HS-27A (cell line): ENCODE results near the gene BCL10.
A peak's percentile ranks its signal among the peaks of the same experiment; 100 is the strongest.

ENCODE experiments used
- DNase-seq: peaks from one replicate; pipeline ENCODE4 v3.0.0-alpha.2; 2012; ENCODE audit warnings: low read depth, missing footprints

The BCL10 gene

DNA sequence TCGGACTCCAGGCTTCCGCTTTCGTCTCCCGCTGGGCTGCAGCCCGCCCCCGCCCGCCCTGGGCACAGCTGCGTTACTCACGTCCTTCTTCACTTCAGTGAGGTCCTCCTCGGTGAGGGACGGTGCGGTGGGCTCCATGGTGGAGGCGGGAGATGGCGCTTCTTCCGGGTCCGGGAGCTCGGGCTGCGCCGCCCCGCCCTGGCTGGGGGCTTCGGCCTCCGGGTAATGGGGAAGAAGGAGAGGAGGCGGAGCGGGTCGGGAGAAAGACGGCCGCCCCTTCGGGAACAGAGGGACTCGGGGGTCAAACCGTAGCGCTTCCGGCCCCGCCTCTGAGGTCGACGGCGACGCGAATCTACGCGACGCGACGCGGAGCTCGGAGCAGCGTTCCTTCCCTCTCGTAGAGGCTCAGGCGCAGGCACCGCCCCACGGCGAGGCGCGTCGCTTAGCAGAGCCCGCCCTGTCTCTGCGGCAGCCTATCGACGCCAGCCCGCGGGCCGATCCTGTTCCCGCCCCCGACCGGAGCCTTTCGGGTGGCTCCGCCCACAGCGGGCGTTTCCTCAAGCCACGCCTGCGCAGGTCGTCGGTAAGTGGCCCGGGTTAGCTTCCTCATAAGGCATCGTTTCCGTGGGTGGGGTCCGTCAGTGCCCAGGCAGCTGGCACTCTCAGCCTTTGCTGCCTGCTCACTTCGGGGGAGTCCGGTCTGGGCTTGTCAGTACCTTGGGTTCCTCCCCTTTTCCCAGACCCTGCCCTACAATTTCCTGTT lies at the start of gene BCL10:
BCL10 (minus strand) TSS at position 418 of the 763 bp plus-strand sequence; CDS start at position 138, 280 bp downstream.
- DNase-seq, result peak; percentile 97

GRCh38 chr1:85325920-85326319 lies 49.5 kb upstream of the BCL10 start:
- DNase-seq, result no peak

DNA sequence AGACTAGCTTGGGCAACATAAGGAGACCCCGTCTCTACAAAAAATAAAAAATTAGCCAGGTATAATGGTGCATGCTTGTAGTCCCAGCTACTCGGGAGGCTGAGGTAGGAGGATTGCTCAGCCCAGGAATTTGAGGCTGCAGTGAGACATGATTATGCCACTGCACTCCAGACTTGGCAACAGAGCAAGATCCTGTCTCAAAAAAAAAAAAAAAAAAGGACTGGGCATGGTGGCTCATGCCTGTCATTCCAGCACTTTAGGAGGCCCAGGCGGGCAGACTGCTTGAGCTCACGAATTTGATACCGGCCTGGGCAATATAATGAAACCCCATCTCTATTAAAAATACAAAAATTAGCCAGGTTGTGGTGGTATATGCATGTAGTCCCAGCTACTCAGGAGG lies 47.3 kb upstream of the BCL10 start:
- DNase-seq, result no peak

- no peak for DNase-seq
Observed at GRCh38 chr1:85322655-85323054, 46.2 kb upstream of the BCL10 start.

DNA sequence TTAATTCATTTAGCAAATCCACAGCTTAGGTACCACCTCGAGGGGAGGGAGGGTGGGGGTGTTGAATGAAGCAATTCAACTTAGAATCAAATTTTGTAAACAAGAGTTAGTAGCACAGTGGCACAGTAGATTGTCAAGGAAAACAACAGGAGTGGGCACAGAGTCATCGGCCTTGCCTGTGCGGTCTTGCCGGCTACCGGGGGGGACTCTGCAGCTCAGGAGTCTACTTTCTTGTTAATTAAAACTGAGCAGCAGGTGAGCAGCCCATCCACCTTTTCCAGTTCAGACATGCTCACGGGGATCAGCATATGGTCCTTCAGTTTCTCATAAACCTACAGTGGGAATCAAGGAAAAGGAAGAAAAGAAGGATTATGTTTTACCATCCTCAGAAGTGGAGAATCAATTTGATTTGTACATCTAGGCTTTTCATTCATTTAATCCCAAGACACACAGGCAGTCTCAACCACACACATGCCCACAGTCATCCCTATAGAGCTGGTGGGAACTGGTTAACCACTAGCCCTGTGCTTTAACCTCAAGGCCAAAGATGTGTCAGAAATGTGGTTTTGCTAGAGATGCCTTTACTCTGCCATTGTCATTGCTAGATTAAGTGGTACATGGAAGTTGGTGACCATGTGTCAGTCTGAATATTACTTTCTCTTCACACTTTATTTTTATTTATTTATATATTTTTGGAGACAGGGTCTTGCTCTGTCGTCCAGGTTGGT lies 45.0 kb upstream of the BCL10 start:
- peak; percentile 90 for DNase-seq

GRCh38 chr1:85320371-85321131 lies 44.1 kb upstream of the BCL10 start:
- DNase-seq, result no peak

DNA sequence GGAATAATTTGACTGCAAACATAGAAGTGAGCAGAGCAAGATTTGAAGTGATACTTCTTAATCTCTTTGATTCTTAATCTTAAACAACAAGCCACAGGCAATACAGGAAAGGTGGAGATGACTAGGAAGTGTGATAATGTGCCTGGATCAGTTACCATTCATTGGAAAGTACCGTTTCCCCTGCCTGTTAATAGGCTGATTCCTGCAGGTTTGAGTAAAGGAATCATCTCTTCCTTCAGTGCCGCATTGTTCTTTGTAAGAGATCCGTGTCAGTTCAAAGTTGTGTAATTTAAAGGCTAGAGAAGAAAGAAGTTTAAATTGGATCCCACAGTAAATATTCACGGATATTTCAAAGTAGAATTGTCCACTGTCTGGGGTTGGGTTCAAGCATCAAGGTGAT lies 43.5 kb upstream of the BCL10 start:
- no peak for DNase-seq

GRCh38 chr1:85319491-85319890 lies 43.1 kb upstream of the BCL10 start:
- no peak for DNase-seq

- no peak for DNase-seq
Observed at GRCh38 chr1:85318217-85318616, 41.8 kb upstream of the BCL10 start.

DNA sequence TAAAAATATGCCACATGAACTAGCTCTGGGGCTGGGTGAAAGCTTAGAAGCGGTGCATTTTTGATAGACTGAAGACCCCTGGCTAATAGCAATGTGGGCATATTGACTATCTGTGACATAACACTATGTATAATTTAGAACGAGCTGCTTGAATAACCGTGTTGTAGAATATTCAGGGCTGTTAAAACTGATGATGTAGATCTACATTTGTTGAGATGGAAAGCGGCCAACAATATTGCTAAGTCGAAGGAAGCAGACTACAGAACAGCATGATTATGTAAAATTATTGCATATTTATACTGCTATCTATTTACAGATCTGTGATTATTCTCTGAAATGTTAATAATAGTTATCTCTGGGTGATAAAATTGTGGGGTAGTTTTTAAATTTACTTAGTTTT lies 41.1 kb upstream of the BCL10 start:
- DNase-seq, result no peak

DNA sequence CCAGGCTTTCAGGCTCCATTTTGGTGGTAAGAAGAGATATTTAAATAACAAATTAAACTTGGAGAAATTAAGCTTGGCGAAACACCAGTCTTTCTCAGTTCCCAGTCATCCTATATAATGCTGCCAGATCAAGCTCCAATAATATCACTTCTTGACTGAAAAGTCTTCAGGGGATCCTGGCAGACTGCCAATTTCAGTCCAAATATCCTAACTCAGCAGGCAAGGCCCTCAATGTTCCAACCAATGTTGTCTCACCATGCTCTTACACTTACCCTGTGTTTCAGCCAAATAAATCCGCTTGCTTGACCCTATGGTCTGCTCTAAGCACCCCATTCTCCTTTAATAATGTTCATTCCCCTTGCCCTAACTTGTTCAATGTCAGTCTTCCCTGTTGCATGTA lies 39.9 kb upstream of the BCL10 start:
- no peak for DNase-seq

DNA sequence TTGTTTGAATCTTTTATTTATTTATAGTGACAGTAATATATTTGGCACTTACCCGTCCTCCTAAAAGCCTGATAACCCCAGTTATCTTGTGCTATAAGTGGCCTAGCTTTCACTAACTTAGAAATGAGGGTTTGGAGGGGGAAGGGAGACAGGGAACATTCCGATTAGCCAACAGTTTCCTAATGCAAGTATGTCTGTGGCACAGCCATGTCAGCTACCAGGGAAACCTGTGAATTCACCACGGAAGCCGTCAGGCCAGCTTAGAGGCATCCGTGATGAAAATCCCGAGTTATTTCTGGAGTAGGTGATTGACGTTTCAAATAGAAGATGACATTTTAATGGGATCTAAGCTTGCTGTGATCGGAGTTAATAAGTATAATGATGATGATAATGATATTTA lies 39.4 kb upstream of the BCL10 start:
- DNase-seq, result no peak

- DNase-seq, result no peak
Observed at GRCh38 chr1:85314726-85315125, 38.3 kb upstream of the BCL10 start.

GRCh38 chr1:85313888-85314696 lies 37.7 kb upstream of the BCL10 start:
- DNase-seq, result peak; percentile 98

GRCh38 chr1:85311818-85312217 lies 35.4 kb upstream of the BCL10 start:
- no peak for DNase-seq

DNA sequence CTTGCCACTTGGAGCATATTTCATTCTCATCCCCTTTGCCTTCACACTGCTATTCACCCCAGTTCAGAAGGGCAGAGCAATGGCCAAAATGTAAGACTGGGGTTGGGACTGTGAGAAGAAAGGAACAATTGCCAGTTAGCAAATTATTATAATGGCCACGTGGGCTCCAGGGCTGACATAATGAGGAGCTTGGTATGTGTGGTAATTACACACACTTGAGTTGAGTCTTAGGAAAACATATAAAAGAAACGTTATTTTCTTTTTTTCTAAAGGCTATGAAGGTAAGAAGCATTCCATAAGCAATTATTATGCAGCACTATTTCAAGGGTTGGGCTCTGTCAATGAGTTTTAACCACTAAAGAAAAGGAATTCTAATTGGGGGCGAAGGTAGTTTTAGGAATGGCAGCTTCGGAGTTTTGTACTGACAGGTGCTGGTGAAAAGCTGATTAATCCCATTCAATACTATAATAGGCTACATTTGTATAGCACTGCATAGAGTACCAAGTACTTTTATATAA lies 32.5 kb upstream of the BCL10 start:
- DNase-seq, result no peak

- peak; percentile 85 for DNase-seq
Observed at GRCh38 chr1:85307987-85308832, 31.8 kb upstream of the BCL10 start.

- DNase-seq, result no peak
Observed at GRCh38 chr1:85306236-85306635, 29.8 kb upstream of the BCL10 start.

DNA sequence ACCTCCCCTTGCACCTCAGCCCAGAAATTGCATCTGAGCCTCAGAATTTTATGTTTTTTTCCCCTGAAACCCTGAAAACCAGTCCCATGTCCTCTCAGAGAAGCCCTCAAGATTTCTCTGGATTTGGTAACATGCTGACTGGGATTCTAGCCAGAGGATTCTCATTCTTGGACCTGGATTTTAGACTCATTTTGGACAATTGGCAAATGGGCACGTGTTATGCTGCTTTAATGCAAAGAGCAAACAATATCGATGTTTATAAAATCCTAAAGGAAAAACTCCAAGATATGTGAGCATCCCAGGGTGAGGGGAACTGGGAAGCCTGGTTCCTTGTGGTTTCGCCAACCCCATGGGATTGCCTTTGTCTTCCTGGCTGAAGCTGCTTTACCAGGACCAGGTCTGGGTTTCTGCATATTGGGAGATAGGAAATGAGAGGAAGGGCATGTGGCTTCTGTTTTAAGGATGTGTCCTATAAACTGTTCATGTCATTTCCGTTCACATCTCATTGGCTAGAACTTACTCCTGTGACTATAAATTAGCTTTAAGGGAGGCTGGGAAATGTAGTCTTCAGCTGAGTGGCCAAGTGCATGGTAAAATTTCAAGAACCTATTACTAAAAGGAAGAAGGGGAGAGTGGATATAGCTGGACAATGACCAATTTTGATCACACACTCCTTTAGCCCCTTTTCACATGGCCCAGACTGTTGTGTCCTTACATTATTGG lies 27.2 kb upstream of the BCL10 start:
- DNase-seq, result no peak

DNA sequence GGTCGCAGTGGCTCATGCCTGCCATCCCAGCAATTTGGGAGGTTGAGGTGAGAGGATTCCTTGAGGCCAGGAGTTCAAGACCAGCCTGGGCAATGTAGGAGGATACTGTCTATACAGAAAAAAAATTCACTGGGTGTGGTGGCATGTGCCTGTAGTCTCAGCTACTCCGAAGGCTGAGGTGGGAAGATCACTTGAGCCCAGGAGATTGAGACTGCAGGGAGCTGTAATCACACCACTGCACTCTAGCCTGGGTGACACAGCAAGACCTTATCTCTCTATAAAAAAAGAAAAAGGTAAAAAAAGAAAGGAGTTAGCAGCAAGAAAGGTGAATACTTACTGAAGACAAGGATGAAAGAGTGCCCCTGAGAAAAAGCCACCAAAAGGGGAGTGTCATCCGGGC lies 23.7 kb upstream of the BCL10 start:
- DNase-seq, result no peak
